Measurements from ENCODE around the gene SACM1L.

SACM1L gene

GRCh38 chr3:45765266-45765851 lies 76.2 kb downstream of the SACM1L start:
- no peak for DNase-seq

- DNase-seq, result no peak
These were observed 76.8 kb downstream of the SACM1L start for GRCh38 chr3:45765958-45766357.

GRCh38 chr3:45771166-45771775 lies 82.1 kb downstream of the SACM1L start:
- no peak for DNase-seq

GRCh38 chr3:45771831-45772230 lies 82.6 kb downstream of the SACM1L start:
- DNase-seq, result no peak

- DNase-seq, result no peak
These were observed 83.3 kb downstream of the SACM1L start for GRCh38 chr3:45772341-45773035.

- no peak for DNase-seq
These were observed 83.9 kb downstream of the SACM1L start for GRCh38 chr3:45773072-45773471.

GRCh38 chr3:45773714-45774449 lies 84.7 kb downstream of the SACM1L start:
- DNase-seq, result no peak

GRCh38 chr3:45774581-45775521 lies 85.7 kb downstream of the SACM1L start:
- no peak for DNase-seq

- DNase-seq, result no peak
These were observed 86.5 kb downstream of the SACM1L start for GRCh38 chr3:45775571-45776300.

GRCh38 chr3:45776301-45776595 lies 87.1 kb downstream of the SACM1L start:
- no peak for DNase-seq

GRCh38 chr3:45776611-45777010 lies 87.4 kb downstream of the SACM1L start:
- no peak for DNase-seq

- no peak for DNase-seq
These were observed 88.0 kb downstream of the SACM1L start for GRCh38 chr3:45777111-45777745.

- DNase-seq, result no peak
These were observed 88.7 kb downstream of the SACM1L start for GRCh38 chr3:45777746-45778386.

- no peak for DNase-seq
These were observed 89.6 kb downstream of the SACM1L start for GRCh38 chr3:45778761-45779201.

- DNase-seq, result no peak
These were observed 90.8 kb downstream of the SACM1L start for GRCh38 chr3:45779746-45780735.

GRCh38 chr3:45781271-45781670 lies 92.1 kb downstream of the SACM1L start:
- no peak for DNase-seq

GRCh38 chr3:45781841-45782240 lies 92.6 kb downstream of the SACM1L start:
- DNase-seq, result no peak

- DNase-seq, result no peak
These were observed 93.2 kb downstream of the SACM1L start for GRCh38 chr3:45782381-45782780.

All from hypothalamus (tissue), 51 donors.